Body of pancreas (tissue), 4 donors: Measurements from ENCODE around the gene CSTPP1.

Experiments
- POLR2A ChIP-seq, 3 donors: fragments of 450-650 bp; IDR thresholded peaks; one replicate each; pipeline ENCODE4 v1.6.1; 2016; ENCODE audit warnings: antibody characterized with exemption in 3 of 3, mild to moderate bottlenecking in 2 of 3
- TF ChIP-seq, protein P1 (sequence below), 7 experiments: fragments of 450-650 bp in 4 of 7; fragments of 200-600 bp in 3 of 7; sonication (generic) in 3 of 7; IDR thresholded peaks; one replicate each; pipeline ENCODE4 v1.5.1; 2016 to 2019; ENCODE audit warnings: antibody characterized with exemption in 7 of 7

DNA sequence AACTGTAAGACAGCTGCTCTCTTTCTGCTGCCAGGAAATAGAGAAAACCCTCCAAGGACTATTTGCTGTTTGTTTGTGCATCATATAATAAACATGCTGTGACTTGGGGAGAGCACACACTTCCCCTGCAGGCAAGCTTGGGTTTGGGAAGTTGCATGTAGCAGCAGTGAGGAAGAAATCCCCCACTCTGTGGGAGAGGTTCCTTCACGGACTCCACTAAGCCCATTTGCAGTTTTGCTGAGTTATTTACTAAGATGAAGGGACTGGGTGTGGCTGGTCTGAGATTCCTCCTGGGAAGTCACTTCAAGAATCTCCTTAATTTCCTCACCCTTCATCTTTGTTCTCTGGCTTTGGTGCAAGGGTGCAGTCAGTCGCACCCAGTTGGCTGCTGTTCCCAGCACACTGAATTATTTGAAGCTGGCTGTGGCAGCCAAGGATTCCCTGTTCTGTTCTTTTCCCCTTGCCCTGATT lies 135.3 kb downstream of the CSTPP1 start:
- TF ChIP-seq POLR2A (IDR thresholded peaks at IDR 0.05), result no peak
- TF ChIP-seq, protein P1, sequence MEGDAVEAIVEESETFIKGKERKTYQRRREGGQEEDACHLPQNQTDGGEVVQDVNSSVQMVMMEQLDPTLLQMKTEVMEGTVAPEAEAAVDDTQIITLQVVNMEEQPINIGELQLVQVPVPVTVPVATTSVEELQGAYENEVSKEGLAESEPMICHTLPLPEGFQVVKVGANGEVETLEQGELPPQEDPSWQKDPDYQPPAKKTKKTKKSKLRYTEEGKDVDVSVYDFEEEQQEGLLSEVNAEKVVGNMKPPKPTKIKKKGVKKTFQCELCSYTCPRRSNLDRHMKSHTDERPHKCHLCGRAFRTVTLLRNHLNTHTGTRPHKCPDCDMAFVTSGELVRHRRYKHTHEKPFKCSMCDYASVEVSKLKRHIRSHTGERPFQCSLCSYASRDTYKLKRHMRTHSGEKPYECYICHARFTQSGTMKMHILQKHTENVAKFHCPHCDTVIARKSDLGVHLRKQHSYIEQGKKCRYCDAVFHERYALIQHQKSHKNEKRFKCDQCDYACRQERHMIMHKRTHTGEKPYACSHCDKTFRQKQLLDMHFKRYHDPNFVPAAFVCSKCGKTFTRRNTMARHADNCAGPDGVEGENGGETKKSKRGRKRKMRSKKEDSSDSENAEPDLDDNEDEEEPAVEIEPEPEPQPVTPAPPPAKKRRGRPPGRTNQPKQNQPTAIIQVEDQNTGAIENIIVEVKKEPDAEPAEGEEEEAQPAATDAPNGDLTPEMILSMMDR (IDR thresholded peaks at IDR 0.05), result no peak
